NCI-H146 treated with DMSO at 0.1 percent for 48 hours (cell line): ENCODE measurements around the gene SUPV3L1.
A peak's percentile ranks its signal among the peaks of the same experiment; 100 is the strongest.
"Not testable (repeated sequence)": the region's sequence is repeated elsewhere in the genome, so short reads cannot be mapped to it uniquely, and the experiment has no call there.

Source experiments
- DNase-seq: peaks from one replicate; lab custom pipeline; 2025; ENCODE audit not compliant: unreplicated experiment; lab: John Stamatoyannopoulos, UW

Gene SUPV3L1

GRCh38 chr10:69179743-69180524 lies at the start of gene SUPV3L1:
SUPV3L1 (plus strand) TSS chr10:69180234; CDS start chr10:69180292, 58 bp downstream.
- DNase-seq, result peak; percentile 97

GRCh38 chr10:69130251-69130650 lies 49.8 kb upstream of the SUPV3L1 start:
- no peak for DNase-seq

DNA sequence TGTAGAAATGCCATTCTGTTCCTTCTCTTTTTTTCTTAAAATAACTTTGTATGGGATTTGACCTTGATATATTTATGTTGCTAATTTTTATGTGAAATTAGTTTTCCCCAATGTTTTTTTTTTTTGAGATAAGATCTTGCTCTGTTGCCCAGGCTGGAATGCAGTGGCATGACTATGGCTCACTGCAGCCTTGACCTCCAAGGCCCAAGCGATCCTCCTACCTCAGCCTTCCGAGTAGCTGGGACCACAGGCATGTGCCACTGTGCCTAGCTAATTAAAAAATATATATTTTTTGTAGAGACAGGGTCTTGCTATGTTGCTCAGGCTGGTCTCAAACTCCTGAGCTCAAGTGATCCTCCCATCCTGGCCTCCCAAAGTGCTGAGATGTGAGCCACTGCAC lies 40.1 kb upstream of the SUPV3L1 start:
- no peak for DNase-seq

DNA sequence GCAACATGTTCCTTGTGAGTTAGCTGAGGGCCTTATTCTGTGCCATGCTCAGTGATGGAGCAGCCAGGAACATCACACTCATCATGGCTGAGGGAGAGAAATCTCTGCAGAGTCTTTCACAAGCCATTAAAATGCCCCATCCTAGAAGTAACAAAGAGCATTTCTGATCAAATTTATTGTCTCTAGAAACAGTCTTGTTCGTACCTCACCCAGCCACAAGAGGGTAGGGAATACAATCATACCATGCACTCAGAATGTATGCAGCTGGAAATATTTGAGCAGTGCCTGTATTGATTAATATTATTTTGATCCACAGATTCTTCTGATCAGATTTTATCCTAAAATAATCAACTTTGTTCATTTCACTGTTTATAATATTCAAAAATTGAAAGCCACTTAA lies 38.7 kb upstream of the SUPV3L1 start:
- DNase-seq, result no peak

- DNase-seq, result not testable (repeated sequence)
Observed at GRCh38 chr10:69142074-69142473, 38.0 kb upstream of the SUPV3L1 start.

- no peak for DNase-seq
Observed at GRCh38 chr10:69142983-69143382, 37.1 kb upstream of the SUPV3L1 start.

DNA sequence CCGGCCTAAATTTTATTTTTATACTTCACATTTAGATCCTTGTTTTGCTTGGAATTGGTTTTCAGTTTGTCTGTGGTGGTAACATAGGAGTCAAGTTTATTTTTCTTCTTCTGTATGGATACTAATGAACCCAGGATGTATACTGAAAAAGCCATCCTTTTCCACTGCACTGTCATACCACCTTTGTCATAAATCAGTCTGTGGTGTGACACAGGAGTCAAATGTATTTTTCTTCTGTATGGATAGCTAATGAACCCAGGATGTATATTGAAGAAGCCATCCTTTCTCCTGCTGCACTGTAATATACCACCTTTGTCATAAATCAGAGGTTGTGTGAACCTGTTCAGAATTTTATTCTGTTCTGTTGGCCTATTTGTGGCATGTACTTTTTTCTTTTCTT lies 34.7 kb upstream of the SUPV3L1 start:
- no peak for DNase-seq

DNA sequence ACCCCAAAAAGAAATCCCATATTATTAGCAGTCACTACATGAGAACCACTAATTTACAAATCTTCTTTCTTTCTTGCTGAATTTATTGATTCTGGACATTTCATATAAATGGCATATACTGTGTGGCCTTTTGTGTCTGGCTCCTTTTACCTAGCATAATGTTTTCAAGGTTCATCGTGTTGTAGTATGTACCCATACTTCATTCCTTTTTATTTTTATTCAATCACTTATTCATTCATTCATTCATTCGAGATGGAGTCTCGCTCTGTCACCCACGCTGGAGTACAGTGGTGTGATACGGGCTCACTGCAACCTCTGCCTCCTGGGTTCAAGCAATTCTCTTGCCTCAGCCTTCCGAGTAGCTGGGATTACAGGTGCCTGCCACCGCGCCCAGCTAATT lies 34.2 kb upstream of the SUPV3L1 start:
- DNase-seq, result no peak

- DNase-seq, result no peak
Observed at GRCh38 chr10:69146759-69147158, 33.3 kb upstream of the SUPV3L1 start.

- no peak for DNase-seq
Observed at GRCh38 chr10:69151984-69152383, 28.1 kb upstream of the SUPV3L1 start.

DNA sequence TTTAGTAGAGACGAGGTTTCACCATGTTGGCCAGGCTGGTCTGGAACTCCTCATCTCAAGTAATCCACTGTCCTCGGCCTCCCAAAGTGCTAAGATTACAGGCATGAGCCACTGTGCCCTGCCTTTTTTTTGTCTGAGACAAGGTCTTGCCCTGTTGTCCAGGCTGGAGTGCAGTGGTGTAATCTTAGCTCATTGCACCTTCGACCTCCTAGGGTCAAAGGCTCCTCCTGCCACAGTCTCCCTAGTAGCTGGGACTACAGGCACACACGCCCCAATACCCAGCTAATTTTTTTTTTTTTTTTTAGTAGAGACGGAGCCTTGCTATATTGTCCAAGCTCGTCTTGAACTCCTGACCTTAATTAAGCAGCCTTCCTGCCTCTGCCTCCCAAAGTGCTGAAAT lies 26.8 kb upstream of the SUPV3L1 start:
- DNase-seq, result no peak

GRCh38 chr10:69160809-69161241 lies 19.2 kb upstream of the SUPV3L1 start:
- no peak for DNase-seq

- DNase-seq, result no peak
Observed at GRCh38 chr10:69168493-69168892, 11.5 kb upstream of the SUPV3L1 start.

- no peak for DNase-seq
Observed at GRCh38 chr10:69172241-69172982, 7.6 kb upstream of the SUPV3L1 start.

GRCh38 chr10:69175326-69175725 lies 4.7 kb upstream of the SUPV3L1 start:
- not testable (repeated sequence) for DNase-seq

- no peak for DNase-seq
Observed at GRCh38 chr10:69176823-69177222, 3.2 kb upstream of the SUPV3L1 start.

- DNase-seq, result no peak
Observed at GRCh38 chr10:69179089-69179742, 818 bp upstream of the SUPV3L1 start.

GRCh38 chr10:69180525-69181204 lies 631 bp downstream of the SUPV3L1 start:
- no peak for DNase-seq

GRCh38 chr10:69181433-69181832 lies 1.4 kb downstream of the SUPV3L1 start:
- DNase-seq, result no peak

- DNase-seq, result no peak
Observed at GRCh38 chr10:69182005-69182404, 2.0 kb downstream of the SUPV3L1 start.

GRCh38 chr10:69186524-69186923 lies 6.5 kb downstream of the SUPV3L1 start:
- DNase-seq, result no peak
